BLaER1 (cell line): ENCODE results near the gene MAGEC1.

Experiments used
- H3K27ac ChIP-seq: shearing (Covaris generic); formaldehyde crosslinking; 2 replicates; pipeline ENCODE4 v1.8.1; 2022
- H3K27me3 ChIP-seq: shearing (Covaris generic); formaldehyde crosslinking; 2 replicates; pipeline ENCODE4 v1.8.1; 2022
- H3K36me3 ChIP-seq: shearing (Covaris generic); formaldehyde crosslinking; 2 replicates; pipeline ENCODE4 v1.8.1; 2022
- H3K4me1 ChIP-seq: shearing (Covaris generic); formaldehyde crosslinking; 2 replicates; pipeline ENCODE4 v1.8.1; 2022
- H3K4me2 ChIP-seq: shearing (Covaris generic); formaldehyde crosslinking; 2 replicates; pipeline ENCODE4 v1.8.1; 2022
- H3K4me3 ChIP-seq: shearing (Covaris generic); formaldehyde crosslinking; 2 replicates; pipeline ENCODE4 v1.8.1; 2022
- H3K9ac ChIP-seq: shearing (Covaris generic); formaldehyde crosslinking; 2 replicates; pipeline ENCODE4 v1.8.1; 2022
- H3K9me3 ChIP-seq: shearing (Covaris generic); formaldehyde crosslinking; 2 replicates; pipeline ENCODE4 v1.8.1; 2022
- H4K20me1 ChIP-seq: shearing (Covaris generic); formaldehyde crosslinking; 2 replicates; pipeline ENCODE4 v1.8.1; 2022
- Cebpa-rat ChIP-seq: shearing (Covaris generic); IDR thresholded peaks from 2 replicates; pipeline ENCODE4 v1.8.1; 2022

The MAGEC1 gene

GRCh38 chrX:141924293-141924692 is 20.6 kb downstream of the MAGEC1 start:
- Histone ChIP-seq H3K27ac (no peak overlapping the region), H3K9ac (no peak overlapping the region), H3K4me1 (no peaks in the 10 kb centered on the region), H3K4me3 (no peak overlapping the region), H3K4me2 (no peak overlapping the region), H3K36me3 (no peaks in the 10 kb centered on the region), H4K20me1 (no peaks in the 10 kb centered on the region), H3K27me3 (peaks cover 88% of the 10 kb centered on the region), H3K9me3 (no peaks in the 10 kb centered on the region)
- no peak for TF ChIP-seq Cebpa-rat

- Histone ChIP-seq H3K9me3 (no peaks in the 10 kb centered on the region), H3K4me3 (no peak overlapping the region), H3K9ac (no peak overlapping the region), H3K27ac (no peak overlapping the region), H3K4me1 (no peaks in the 10 kb centered on the region), H3K27me3 (peaks cover 83% of the 10 kb centered on the region), H4K20me1 (no peaks in the 10 kb centered on the region), H3K4me2 (no peak overlapping the region), H3K36me3 (no peaks in the 10 kb centered on the region)
- TF ChIP-seq Cebpa-rat: no peak
These were observed 24.7 kb downstream of the MAGEC1 start for GRCh38 chrX:141928432-141928831.

- peaks cover 87% of the 10 kb centered on the region for H3K27me3 ChIP-seq
- H4K20me1 ChIP-seq: no peaks in the 10 kb centered on the region
- no peak overlapping the region for H3K4me3 ChIP-seq
- no peak overlapping the region for H3K27ac ChIP-seq
- no peaks in the 10 kb centered on the region for H3K36me3 ChIP-seq
- TF ChIP-seq Cebpa-rat: no peak
- no peaks in the 10 kb centered on the region for H3K4me1 ChIP-seq
- no peak overlapping the region for H3K4me2 ChIP-seq
- H3K9me3 ChIP-seq: no peaks in the 10 kb centered on the region
- no peak overlapping the region for H3K9ac ChIP-seq
These were observed 30.5 kb downstream of the MAGEC1 start for GRCh38 chrX:141934059-141934641.

GRCh38 chrX:141935645-141936044 is 32.0 kb downstream of the MAGEC1 start:
- no peak overlapping the region for H3K9ac ChIP-seq
- no peaks in the 10 kb centered on the region for H3K36me3 ChIP-seq
- no peak for TF ChIP-seq Cebpa-rat
- no peaks in the 10 kb centered on the region; the same call in 1 of the 2 replicates for H4K20me1 ChIP-seq
- H3K9me3 ChIP-seq: no peaks in the 10 kb centered on the region
- no peak overlapping the region for H3K4me2 ChIP-seq
- H3K27ac ChIP-seq: no peak overlapping the region
- H3K4me1 ChIP-seq: no peaks in the 10 kb centered on the region
- H3K27me3 ChIP-seq: peaks cover 91% of the 10 kb centered on the region
- no peak overlapping the region for H3K4me3 ChIP-seq

GRCh38 chrX:141936080-141936479 is 32.4 kb downstream of the MAGEC1 start:
- H3K9me3 ChIP-seq: no peaks in the 10 kb centered on the region
- H3K36me3 ChIP-seq: no peaks in the 10 kb centered on the region
- H3K9ac ChIP-seq: no peak overlapping the region
- H3K27me3 ChIP-seq: peaks cover 91% of the 10 kb centered on the region
- H3K4me3 ChIP-seq: no peak overlapping the region
- H3K27ac ChIP-seq: no peak overlapping the region
- no peaks in the 10 kb centered on the region for H3K4me1 ChIP-seq
- no peak for TF ChIP-seq Cebpa-rat
- no peaks in the 10 kb centered on the region; the same call in 1 of the 2 replicates for H4K20me1 ChIP-seq
- H3K4me2 ChIP-seq: no peak overlapping the region

GRCh38 chrX:141941234-141941633 is 37.5 kb downstream of the MAGEC1 start:
- H4K20me1 ChIP-seq: no peaks in the 10 kb centered on the region; the same call in 1 of the 2 replicates
- H3K36me3 ChIP-seq: no peaks in the 10 kb centered on the region
- no peak overlapping the region for H3K4me3 ChIP-seq
- no peak overlapping the region for H3K9ac ChIP-seq
- no peaks in the 10 kb centered on the region for H3K9me3 ChIP-seq
- H3K4me2 ChIP-seq: no peak overlapping the region
- H3K4me1 ChIP-seq: no peaks in the 10 kb centered on the region
- H3K27me3 ChIP-seq: peaks cover 74% of the 10 kb centered on the region
- TF ChIP-seq Cebpa-rat: no peak
- no peak overlapping the region for H3K27ac ChIP-seq

- no peaks in the 10 kb centered on the region for H3K4me1 ChIP-seq
- H3K9me3 ChIP-seq: no peaks in the 10 kb centered on the region; the same call in 1 of the 2 replicates
- H3K4me2 ChIP-seq: no peak overlapping the region
- H3K9ac ChIP-seq: no peak overlapping the region
- no peak overlapping the region for H3K27ac ChIP-seq
- H3K27me3 ChIP-seq: peaks cover 53% of the 10 kb centered on the region
- H4K20me1 ChIP-seq: no peaks in the 10 kb centered on the region; the same call in 1 of the 2 replicates
- H3K36me3 ChIP-seq: no peaks in the 10 kb centered on the region
- no peak for TF ChIP-seq Cebpa-rat
- H3K4me3 ChIP-seq: no peak overlapping the region
These were observed 41.7 kb downstream of the MAGEC1 start for GRCh38 chrX:141945426-141945825.

- Histone ChIP-seq H3K27me3 (peaks cover 48% of the 10 kb centered on the region), H3K9me3 (peaks cover 6% of the 10 kb centered on the region)
These were observed 43.7 kb downstream of the MAGEC1 start for GRCh38 chrX:141947350-141947749.

GRCh38 chrX:141952603-141953002 is 48.9 kb downstream of the MAGEC1 start:
- H3K9me3 ChIP-seq: peaks cover 6% of the 10 kb centered on the region
- no peak for TF ChIP-seq Cebpa-rat

More at GRCh38 chrX:141947350-141947749, 43.7 kb downstream of the MAGEC1 start:
- Histone ChIP-seq H3K4me3 (no peak overlapping the region), H3K27ac (no peak overlapping the region), H3K36me3 (no peaks in the 10 kb centered on the region), H3K9ac (no peak overlapping the region), H3K4me2 (no peak overlapping the region), H4K20me1 (no peaks in the 10 kb centered on the region), H3K4me1 (no peaks in the 10 kb centered on the region)
- TF ChIP-seq Cebpa-rat: no peak

GRCh38 chrX:141958675-141959074 is 55.0 kb downstream of the MAGEC1 start:
- Histone ChIP-seq H3K9me3 (peaks cover 4% of the 10 kb centered on the region; the same call in 1 of the 2 replicates), H3K4me1 (no peaks in the 10 kb centered on the region), H3K9ac (no peak overlapping the region), H3K36me3 (no peaks in the 10 kb centered on the region), H3K27me3 (peaks cover 60% of the 10 kb centered on the region), H3K4me3 (no peak overlapping the region), H4K20me1 (no peaks in the 10 kb centered on the region), H3K4me2 (no peak overlapping the region), H3K27ac (no peak overlapping the region)
- TF ChIP-seq Cebpa-rat: no peak

More at GRCh38 chrX:141952603-141953002, 48.9 kb downstream of the MAGEC1 start:
- no peak overlapping the region for H3K27ac ChIP-seq
- no peak overlapping the region for H3K9ac ChIP-seq
- H3K36me3 ChIP-seq: no peaks in the 10 kb centered on the region
- H4K20me1 ChIP-seq: no peaks in the 10 kb centered on the region
- H3K4me2 ChIP-seq: no peak overlapping the region
- H3K4me1 ChIP-seq: no peaks in the 10 kb centered on the region
- H3K27me3 ChIP-seq: peaks cover 60% of the 10 kb centered on the region
- H3K4me3 ChIP-seq: no peak overlapping the region
